Stimulated activated naive CD8-positive, alpha-beta T cell treated with anti-CD3 and anti-CD28 coated beads, Interleukin-15, amount 100 ng/mL, for 72 hours (primary cell): Measurements from ENCODE around the gene MRPS24.
"Not testable (repeated sequence)": the region's sequence is repeated elsewhere in the genome, so short reads cannot be mapped to it uniquely, and the experiment has no call there.

ENCODE experiments used
- ATAC-seq: fragments of 150-1000 bp; cut with Tn5 transposase; 2 replicates; pipeline ENCODE4 v1.10.0; 2021; ENCODE audit warnings: mild to moderate bottlenecking, moderate library complexity
- DNase-seq, 2 donors: peaks; one replicate each; pipeline ENCODE4 v3.0.0; 2021 to 2022
- H3K27ac Mint-ChIP-seq, 2 donors: one replicate each; pipeline ENCODE4 v1.8.0; 2022; ENCODE audit warnings: mild to moderate bottlenecking in 2 of 2, mixed read lengths in 2 of 2, moderate library complexity in 2 of 2
- H3K27me3 Mint-ChIP-seq: one replicate; pipeline ENCODE4 v1.8.0; 2022; ENCODE audit warnings: mixed read lengths
- H3K4me1 Mint-ChIP-seq: one replicate; pipeline ENCODE4 v1.8.0; 2022; ENCODE audit warnings: mild to moderate bottlenecking, mixed read lengths
- H3K4me3 Mint-ChIP-seq, 2 donors: one replicate each; pipeline ENCODE4 v1.8.0; 2022; ENCODE audit warnings: mild to moderate bottlenecking in 2 of 2, mixed read lengths in 2 of 2, moderate library complexity in 1 of 2
- H3K9me3 Mint-ChIP-seq, 2 donors: one replicate each; pipeline ENCODE4 v1.8.0; 2022; ENCODE audit warnings: mixed read lengths in 2 of 2

Gene MRPS24

GRCh38 chr7:43824513-43824912 lies 44.8 kb downstream of the MRPS24 start:
- peaks cover 86% of the 10 kb centered on the region for H3K27me3 Mint-ChIP-seq
- not testable (repeated sequence) for ATAC-seq

GRCh38 chr7:43823941-43824340 lies 45.4 kb downstream of the MRPS24 start:
- Mint-ChIP-seq H3K9me3 (no peaks in the 10 kb centered on the region), H3K4me3 (no peak overlapping the region), H3K27ac (no peak overlapping the region), H3K27me3 (peaks cover 80% of the 10 kb centered on the region), H3K4me1 (no peaks in the 10 kb centered on the region)
- ATAC-seq, result no peak
- DNase-seq, result no peak

More at GRCh38 chr7:43824513-43824912, 44.8 kb downstream of the MRPS24 start:
- not testable (repeated sequence) for DNase-seq, H3K27ac Mint-ChIP-seq, H3K4me1 Mint-ChIP-seq, H3K9me3 Mint-ChIP-seq, H3K4me3 Mint-ChIP-seq

- H3K9me3 Mint-ChIP-seq, H3K4me1 Mint-ChIP-seq, ATAC-seq, H3K4me3 Mint-ChIP-seq, DNase-seq, H3K27ac Mint-ChIP-seq: not testable (repeated sequence)
- H3K27me3 Mint-ChIP-seq, result peaks cover 75% of the 10 kb centered on the region
Measured at GRCh38 chr7:43823425-43823824, 45.9 kb downstream of the MRPS24 start.
